Fibroblast of villous mesenchyme (primary cell): ENCODE data around the gene ENPP6. TPM values are rescaled to one million over a fixed set of nuclear protein-coding genes. Genes with fewer than 3 reads are reported as not detected.

ENCODE experiments used
- DNase-seq: peaks from one replicate; pipeline ENCODE4 v3.0.0-alpha.2; 2010; ENCODE audit warnings: low read depth
- H3K4me3 ChIP-seq: 2 replicates; pipeline ENCODE4 v1.5.1; 2011; ENCODE audit warnings: low read depth, mild to moderate bottlenecking, low read length
- total RNA-seq: library from RNA; depleted of rRNA; stranded (reverse); fragments of >200 nt; gene quantifications from 2 replicates; pipeline ENCODE4 v1.2.3, GENCODE V29; 2012
- TF ChIP-seq, protein P1 (sequence below): IDR thresholded peaks from 2 replicates; pipeline ENCODE4 v1.5.1; 2012; ENCODE audit warnings: low read depth, mild to moderate bottlenecking, low read length; ENCODE audit not compliant: insufficient read depth

The ENPP6 gene
- total RNA-seq, 1 donor, result not detected

GRCh38 chr4:184238072-184238745 lies 20.5 kb upstream of the ENPP6 start:
- H3K4me3 ChIP-seq, result no peak overlapping the region
- TF ChIP-seq, protein P1, sequence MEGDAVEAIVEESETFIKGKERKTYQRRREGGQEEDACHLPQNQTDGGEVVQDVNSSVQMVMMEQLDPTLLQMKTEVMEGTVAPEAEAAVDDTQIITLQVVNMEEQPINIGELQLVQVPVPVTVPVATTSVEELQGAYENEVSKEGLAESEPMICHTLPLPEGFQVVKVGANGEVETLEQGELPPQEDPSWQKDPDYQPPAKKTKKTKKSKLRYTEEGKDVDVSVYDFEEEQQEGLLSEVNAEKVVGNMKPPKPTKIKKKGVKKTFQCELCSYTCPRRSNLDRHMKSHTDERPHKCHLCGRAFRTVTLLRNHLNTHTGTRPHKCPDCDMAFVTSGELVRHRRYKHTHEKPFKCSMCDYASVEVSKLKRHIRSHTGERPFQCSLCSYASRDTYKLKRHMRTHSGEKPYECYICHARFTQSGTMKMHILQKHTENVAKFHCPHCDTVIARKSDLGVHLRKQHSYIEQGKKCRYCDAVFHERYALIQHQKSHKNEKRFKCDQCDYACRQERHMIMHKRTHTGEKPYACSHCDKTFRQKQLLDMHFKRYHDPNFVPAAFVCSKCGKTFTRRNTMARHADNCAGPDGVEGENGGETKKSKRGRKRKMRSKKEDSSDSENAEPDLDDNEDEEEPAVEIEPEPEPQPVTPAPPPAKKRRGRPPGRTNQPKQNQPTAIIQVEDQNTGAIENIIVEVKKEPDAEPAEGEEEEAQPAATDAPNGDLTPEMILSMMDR, result no peak
- DNase-seq, result no peak

DNA sequence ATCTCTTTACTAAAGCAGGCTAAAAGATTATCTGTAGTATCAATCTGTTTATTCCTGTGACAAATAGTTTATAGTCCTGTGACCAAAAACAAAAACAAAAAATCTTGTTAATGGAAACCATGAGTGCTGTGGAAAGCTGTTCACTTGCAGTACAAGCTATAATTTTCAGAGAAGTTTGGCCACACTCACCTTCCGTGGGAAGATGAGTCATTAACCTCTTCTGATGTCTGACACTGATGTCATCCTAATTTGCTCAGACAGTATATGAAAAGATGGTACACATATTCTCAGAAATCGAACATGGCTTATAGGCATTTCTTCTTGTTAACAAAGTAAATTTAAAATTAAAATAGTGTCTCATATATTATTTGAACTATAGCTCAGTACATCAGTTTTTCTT lies 19.9 kb upstream of the ENPP6 start:
- no peak overlapping the region for H3K4me3 ChIP-seq
- peak; percentile 6 for DNase-seq
- TF ChIP-seq, protein P1, result no peak

GRCh38 chr4:184235526-184235925 lies 17.9 kb upstream of the ENPP6 start:
- no peak for DNase-seq
- H3K4me3 ChIP-seq, result no peak overlapping the region
- TF ChIP-seq, protein P1, result no peak

DNA sequence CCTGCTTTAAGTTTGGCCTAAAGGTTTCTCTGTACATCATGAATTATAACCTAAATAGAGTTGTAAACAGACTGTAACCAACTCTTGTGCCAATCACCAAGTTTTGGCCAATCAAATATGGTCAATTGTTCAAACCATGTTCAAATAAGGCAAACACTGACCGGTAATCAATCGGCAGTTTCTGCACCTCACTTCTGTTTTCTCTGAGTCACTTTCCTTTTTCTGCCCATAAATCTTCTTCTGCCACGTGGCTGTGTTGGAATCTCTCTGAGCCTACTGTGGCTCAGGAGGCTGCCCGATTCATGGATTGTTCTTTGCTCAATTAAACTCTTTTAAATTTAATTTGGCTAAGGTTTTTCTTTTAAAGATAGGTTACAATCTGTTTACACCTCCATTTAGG lies 16.5 kb upstream of the ENPP6 start:
- TF ChIP-seq, protein P1, result no peak
- no peak overlapping the region for H3K4me3 ChIP-seq

DNA sequence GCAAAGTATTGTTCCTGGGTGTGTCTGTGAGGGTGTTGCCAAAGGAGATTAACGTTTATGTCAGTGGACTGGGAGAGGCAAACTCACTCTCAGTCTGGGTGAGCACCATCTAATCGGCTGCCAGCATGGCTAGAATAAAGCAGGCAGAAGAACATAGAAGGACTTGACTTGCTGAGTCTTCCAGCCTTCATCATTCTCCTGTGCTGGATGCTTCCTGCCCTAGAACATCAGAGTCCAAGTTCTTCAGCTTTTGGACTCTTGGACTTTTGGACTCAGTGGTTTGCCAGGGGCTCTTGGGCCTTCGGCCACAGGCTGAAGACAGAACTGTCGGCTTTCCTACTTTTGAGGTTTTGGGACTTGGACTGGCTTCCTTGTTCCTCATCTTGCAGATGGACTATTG lies 15.3 kb upstream of the ENPP6 start:
- TF ChIP-seq, protein P1, result no peak
- no peak for DNase-seq
- no peak overlapping the region for H3K4me3 ChIP-seq

More for the DNA sequence above, 16.5 kb upstream of the ENPP6 start:
- DNase-seq, result no peak

DNA sequence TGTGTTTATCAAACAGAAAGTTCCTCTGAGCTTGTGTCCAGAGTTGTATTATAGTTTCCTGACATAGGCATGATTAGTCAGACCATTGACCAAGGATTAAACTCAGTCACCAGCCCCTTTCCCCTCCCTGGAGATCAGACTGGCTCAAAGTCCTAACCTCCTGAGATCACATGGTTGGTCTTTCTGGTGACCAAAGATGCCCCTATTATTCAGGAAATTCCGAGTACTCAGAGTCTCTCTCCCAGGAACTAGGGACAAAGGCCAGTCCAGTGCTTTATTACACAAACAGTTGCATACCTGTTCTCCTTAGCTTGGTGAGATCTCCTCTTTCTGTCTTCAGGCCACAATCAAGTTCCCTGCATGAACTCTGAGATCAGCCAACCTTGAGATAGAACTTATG lies 14.5 kb upstream of the ENPP6 start:
- TF ChIP-seq, protein P1, result no peak
- no peak overlapping the region for H3K4me3 ChIP-seq
- no peak for DNase-seq

- no peak for DNase-seq
- no peak overlapping the region for H3K4me3 ChIP-seq
- TF ChIP-seq, protein P1, result no peak
Observed at GRCh38 chr4:184231573-184231972, 13.9 kb upstream of the ENPP6 start.
